Measurements from ENCODE around the gene DLG4.

The DLG4 gene

GRCh38 chr17:7219812-7220592 lies at the start of gene DLG4, which contains the start of gene ACADVL:
Gene DLG4 (minus strand): TSS chr17:7219836.
Gene ACADVL (plus strand): TSS chr17:7219938. CDS start chr17:7219985, 47 bp downstream.
- peak; percentile 85 for DNase-seq (ENCODE audit: low read depth in 2 of 2)

- DNase-seq (ENCODE audit: low read depth in 2 of 2): no peak
These were observed 47.1 kb upstream of the DLG4 start for GRCh38 chr17:7266784-7267183.

GRCh38 chr17:7263801-7264078 lies 44.1 kb upstream of the DLG4 start:
- DNase-seq (ENCODE audit: low read depth in 2 of 2): no peak

- DNase-seq (ENCODE audit: low read depth in 2 of 2): no peak
These were observed 43.5 kb upstream of the DLG4 start for GRCh38 chr17:7262935-7263800.

DNA sequence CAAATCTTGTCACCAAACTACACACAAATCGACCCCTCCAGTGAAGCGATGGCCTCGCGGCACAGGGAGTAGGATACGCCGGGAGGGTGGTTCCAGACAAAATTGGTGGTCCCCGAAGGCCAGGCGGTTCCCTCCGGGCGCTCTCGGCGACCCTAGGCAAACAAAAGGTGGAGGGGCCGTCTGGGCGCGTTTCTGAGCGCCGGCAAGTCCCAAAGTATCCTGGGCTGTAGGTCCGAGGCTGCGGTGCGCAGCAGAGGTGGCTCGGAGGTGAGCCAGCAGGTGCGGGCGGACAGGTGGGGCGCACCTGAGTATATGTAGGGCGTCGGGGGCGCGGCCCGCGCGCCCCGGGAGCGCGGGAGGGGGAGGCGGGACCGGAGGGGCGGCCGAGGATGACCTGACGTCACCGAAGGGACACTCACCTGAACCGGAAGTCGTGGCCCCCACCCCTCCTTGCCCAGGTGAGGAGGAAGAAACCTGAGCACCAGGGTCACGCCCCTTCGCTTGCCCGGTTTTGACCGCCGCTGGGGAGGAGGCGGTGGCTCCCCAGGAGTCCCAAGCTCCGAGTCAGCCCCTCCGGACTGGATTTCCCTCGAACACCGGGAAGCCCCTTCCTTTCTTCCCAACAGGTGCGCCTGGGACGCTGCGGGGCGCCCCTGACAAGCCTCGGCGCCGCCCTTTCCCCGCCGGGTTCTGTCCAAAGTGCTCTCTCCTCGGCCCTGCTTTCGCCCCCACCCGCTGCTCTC lies 42.7 kb upstream of the DLG4 start, which contains the start of gene CLDN7:
TSS of gene CLDN7 (minus strand) at position 287 of the 743 bp plus-strand sequence. CDS start 435 bp downstream, outside the sequence.
- DNase-seq (ENCODE audit: low read depth in 2 of 2): no peak

DNA sequence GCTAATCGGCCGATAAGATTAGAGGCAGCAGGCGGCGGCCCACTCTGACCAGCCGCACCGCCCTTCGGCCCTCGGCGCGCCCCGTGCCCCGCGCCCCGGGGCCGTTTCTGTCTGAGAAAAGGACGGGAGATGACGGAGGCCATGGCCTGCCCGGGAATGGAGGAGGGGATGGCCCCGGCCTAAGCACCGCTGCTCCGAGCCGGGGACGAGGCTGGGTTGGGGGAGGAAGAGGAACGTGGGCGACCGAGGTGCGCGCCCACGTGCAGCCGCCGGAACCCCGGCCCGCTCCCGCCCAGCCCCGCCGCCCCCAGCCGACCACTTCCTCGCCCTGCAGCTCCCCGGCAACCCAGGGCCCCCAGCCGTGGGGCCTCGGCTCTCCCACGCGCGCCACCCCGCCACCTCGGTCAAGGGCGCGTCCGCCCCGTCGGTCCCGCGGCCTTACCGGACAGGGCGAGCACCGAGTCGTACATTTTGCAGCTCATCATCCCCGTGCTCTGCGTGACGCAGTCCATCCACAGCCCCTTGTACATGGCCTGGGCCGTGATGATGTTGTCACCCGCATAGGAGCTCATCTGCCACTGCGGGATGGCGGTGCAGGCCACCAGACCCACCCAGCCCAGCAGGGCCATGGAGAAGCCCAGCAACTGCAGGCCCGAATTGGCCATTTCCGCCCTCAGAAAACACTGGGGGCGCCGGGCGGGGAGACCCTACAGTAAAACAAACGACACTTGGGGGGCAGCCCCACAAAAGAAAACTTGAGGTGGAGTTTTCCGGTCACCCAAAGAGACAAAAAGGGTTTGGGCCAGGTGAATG lies 41.9 kb upstream of the DLG4 start:
- DNase-seq (ENCODE audit: low read depth in 2 of 2): no peak

- peak in 1 of 2 donors; percentile 15 for DNase-seq (ENCODE audit: low read depth in 2 of 2)
These were observed 41.2 kb upstream of the DLG4 start for GRCh38 chr17:7260651-7261378.

GRCh38 chr17:7260151-7260550 lies 40.5 kb upstream of the DLG4 start:
- DNase-seq (ENCODE audit: low read depth in 2 of 2): no peak

DNA sequence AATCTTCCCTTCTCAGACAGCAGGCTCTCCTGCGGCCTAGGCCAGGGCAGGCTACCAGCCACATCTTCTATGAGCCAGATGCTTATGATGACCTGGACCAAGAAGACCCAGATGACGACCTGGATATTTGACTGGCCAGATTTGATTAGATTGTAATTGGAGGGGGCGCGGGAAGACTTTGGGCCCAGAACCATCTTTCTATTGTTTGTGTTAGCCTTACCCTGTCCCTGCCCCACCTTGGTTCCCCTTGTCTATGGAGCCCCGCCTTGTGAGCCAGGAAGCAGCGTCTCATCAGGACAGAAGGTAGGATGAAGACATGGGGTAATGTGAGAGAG lies 39.9 kb upstream of the DLG4 start:
- no peak for DNase-seq (ENCODE audit: low read depth in 2 of 2)

- no peak for DNase-seq (ENCODE audit: low read depth in 2 of 2)
These were observed 39.3 kb upstream of the DLG4 start for GRCh38 chr17:7258731-7259554.

DNA sequence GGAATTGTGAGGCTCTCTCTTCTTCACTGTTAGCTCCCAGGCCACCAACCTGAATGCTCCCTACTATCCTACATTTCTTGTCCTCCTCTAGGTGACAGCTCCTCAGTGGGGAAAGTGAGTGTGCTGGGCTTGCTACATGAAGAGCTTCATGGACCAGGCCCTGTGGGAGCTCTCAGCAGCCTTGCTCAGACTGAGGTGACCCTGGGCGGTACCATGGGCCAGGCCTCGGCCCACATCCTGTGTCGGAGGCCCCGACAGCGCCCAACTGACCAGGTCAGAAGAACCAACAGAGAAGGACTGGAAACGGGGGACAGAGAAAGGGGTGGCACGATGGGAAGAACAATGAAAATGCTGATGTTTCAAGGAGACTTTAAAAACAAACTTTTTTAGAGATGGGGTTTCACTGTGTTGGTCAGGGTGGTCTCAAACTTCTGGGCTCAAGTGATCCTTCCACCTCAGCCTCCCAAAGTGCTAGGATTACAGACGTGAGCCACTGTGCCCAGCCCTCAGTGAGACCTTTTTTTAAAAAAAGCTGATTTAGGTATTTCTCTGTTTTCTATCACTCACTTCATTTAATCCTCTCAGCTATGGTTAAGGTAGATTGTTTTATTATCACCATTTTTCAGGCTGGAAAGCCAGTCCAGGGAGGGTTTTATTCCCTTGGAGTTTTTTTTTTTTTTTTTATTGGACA lies 37.3 kb upstream of the DLG4 start:
- no peak for DNase-seq (ENCODE audit: low read depth in 2 of 2)

DNA sequence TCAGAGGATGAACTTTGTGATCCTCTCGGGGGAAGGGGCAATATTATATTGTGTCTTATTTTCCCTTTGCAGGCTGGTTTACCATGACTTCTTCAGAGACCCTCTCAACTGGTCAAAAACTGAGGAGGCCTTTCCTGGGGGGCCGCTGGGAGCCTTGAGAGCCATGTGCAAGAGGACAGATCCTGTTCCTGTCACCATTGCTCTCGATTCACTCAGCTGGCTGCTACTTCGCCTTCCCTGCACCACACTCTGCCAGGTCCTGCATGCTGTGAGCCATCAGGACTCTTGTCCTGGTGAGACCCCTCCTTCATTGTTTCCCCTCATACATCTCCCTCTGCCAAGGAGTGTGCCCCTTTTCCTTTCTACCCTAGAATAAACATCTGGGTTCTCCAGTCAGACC lies 34.9 kb upstream of the DLG4 start:
- DNase-seq (ENCODE audit: low read depth in 2 of 2): no peak

DNA sequence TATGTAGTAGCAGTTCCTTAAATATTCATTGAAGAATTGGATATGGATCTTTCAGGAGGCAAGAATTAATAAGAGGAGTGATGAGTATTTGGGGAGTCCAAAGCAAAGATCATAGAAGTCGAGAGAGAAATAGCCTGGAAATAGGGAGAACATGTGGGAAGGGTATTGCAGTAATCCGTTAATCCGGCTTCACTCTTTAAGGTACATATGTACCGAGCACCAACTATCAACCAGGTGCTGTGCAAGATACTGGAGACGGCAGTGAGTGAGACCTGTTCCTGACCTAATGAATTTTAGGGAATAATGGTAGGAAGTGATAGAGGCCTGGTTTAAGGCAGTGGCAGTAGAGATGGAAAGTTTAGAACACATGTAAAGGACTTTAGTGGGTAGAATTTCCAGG lies 33.4 kb upstream of the DLG4 start:
- DNase-seq (ENCODE audit: low read depth in 2 of 2): no peak

DNA sequence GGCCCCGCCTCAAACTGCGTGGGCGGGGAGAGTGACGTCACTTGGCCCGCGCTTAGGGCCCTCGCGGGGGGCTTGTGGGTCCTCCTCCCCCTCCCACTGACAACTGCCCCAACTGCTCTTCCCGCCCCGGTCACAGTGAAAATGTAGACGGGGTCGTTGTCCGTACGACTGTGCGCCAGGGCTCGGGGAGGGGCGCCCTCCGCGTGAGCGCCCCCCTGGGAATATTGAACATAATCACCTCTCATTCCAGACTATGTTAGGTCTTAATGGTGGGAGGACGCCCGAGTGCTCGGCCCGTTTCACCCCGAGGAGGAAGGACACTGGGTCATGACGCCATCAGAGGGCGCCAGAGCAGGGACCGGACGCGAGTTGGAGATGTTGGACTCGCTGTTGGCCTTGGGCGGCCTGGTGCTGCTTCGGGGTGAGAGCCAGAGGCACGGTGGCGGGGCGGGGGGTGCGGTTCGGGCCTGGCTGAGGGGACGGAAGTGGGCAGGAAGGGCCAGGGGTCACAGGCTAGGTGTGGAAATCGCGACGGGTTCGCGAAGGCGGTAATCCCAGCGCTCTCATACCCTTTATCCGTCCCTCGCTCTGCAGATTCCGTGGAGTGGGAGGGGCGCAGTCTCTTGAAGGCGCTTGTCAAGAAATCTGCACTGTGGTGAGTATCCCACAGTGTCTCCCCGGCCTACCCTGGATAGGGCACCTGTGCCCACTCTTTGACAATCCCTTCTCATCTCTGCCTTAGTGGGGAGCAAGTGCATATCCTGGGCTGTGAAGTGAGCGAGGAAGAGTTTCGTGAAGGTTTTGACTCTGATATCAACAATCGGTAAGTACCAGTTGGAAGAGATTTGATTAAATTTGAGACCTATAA lies 32.8 kb upstream of the DLG4 start, which contains the start of gene ELP5:
TSS of gene ELP5 (plus strand) at position 40 of the 868 bp plus-strand sequence. CDS start at position 376, 336 bp downstream.
- DNase-seq (ENCODE audit: low read depth in 2 of 2): peak; percentile 84 to 87

DNA sequence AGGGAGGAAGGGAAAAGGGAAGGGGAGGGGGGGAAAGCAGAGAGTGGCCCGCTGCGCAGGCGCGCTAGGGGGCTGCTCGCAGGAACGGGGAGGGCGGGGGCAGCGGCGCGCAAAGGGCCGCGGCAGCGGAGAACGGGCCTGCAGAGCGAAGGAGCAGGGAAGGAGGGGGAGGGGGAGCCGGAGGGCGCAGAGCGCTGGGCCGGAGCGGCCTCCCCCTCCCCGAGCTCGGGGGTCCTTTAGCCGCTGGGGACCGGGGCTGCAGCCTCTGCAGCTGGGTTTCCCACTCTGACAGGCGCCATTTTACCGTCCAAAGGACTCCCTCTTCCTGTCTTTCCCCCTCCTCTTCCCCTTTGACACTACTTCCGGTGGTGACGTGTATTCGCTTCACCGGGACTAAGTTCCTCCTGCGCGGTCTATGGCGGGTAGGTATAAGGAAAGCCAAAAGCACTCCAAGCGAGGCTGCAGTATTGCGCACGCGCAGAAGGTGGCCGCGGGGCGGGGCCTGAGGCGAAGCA lies 32.1 kb upstream of the DLG4 start, which contains the start of gene CTDNEP1:
TSS of gene CTDNEP1 (minus strand) at position 74 of the 515 bp plus-strand sequence. CDS start 438 bp downstream, outside the sequence.
- DNase-seq (ENCODE audit: low read depth in 2 of 2): peak; percentile 96 to 98

DNA sequence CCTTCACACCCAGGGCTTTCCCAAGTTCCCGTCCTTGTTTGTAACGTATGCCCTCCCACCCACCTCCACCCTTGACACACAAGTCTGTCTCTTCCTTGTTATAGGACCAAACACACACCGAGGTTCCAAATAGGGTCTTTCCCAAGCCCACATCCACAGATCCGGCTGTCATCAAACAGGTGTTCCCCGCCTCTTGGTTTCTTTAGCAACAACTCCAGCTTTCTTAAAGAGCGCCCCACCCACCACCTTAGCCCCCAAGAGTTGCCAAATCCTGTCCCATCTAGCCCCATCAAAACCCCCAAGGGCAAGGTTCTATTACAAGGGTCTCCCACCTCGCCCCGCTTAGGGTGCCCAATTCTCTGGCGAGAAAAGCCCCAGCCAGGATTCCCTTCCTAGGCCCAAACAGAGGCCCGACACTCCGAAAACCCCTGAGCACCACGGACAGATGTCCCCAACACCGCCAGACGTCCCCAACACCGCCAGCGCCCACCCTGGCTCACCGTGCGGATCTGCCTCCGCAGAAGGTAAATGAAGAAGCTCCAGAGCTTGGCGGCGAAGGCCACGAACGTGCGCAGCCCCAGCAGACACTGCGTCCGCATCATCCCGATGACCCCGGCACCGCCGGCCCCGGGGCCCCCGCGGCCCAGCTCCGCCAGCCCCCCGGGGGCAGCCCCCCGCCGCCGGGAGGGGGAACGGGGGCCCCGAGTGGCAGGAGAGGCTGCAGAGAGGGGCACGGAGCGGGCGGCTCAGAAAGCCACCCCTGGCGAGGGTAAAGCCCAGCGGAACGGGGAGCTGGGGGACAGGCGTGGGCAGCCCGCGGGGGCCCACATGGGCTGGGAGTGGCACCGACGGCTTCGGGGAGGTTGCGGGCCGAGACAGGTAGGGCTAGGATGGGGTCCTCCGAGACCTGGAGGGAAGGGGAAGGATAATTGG lies 31.3 kb upstream of the DLG4 start:
- DNase-seq (ENCODE audit: low read depth in 2 of 2): no peak

GRCh38 chr17:7249830-7250229 lies 30.2 kb upstream of the DLG4 start:
- no peak for DNase-seq (ENCODE audit: low read depth in 2 of 2)

Data from stimulated activated CD8-positive, alpha-beta memory T cell treated with anti-CD3 and anti-CD28 coated beads, Interleukin-2, amount 100 ng/mL, for 48 hours (primary cell).